Keratinocyte (primary cell): ENCODE results near the gene SH2D1B. TPM values are rescaled to one million over a fixed set of nuclear protein-coding genes. Genes with fewer than 3 reads are reported as not detected.

ENCODE experiments used
- DNase-seq: peaks from one replicate; pipeline ENCODE4 v3.0.0-alpha.2; 2011; ENCODE audit warnings: low read depth, missing footprints, low spot score
- FAIRE-seq: peaks from 2 replicates; lab custom pipeline; 2011; peaks lifted over from hg19 to GRCh38; lab: Jason Lieb, UNC
- H2AFZ ChIP-seq: 2 replicates; pipeline ENCODE4 v1.6.0; 2012; ENCODE audit warnings: low read length, control low read depth, inconsistent platforms; ENCODE audit not compliant: control insufficient read depth
- H3K27ac ChIP-seq: 2 replicates; pipeline ENCODE4 v1.5.1; 2011; ENCODE audit warnings: low read length; ENCODE audit not compliant: control insufficient read depth, insufficient read depth
- H3K27me3 ChIP-seq: 3 replicates; pipeline ENCODE4 v1.6.0; 2011; ENCODE audit warnings: low read length; ENCODE audit not compliant: control insufficient read depth, insufficient read depth; ENCODE audit errors: extremely low read depth
- H3K36me3 ChIP-seq, 2 experiments: 2 replicates in 1 of 2; 3 replicates in 1 of 2; pipeline ENCODE4 v1.5.1; 2011; ENCODE audit warnings: low read length in 2 of 2, mild to moderate bottlenecking in 1 of 2; ENCODE audit not compliant: control insufficient read depth in 2 of 2, insufficient read depth in 2 of 2; ENCODE audit errors: extremely low read depth in 1 of 2
- H3K4me1 ChIP-seq: 3 replicates; pipeline ENCODE4 v1.5.1; 2011; ENCODE audit warnings: low read length; ENCODE audit not compliant: control insufficient read depth, insufficient read depth; ENCODE audit errors: extremely low read depth
- H3K4me2 ChIP-seq: 3 replicates; pipeline ENCODE4 v1.6.0; 2011; ENCODE audit warnings: low read depth, low read length; ENCODE audit not compliant: control insufficient read depth, insufficient read depth; ENCODE audit errors: extremely low read depth
- H3K4me3 ChIP-seq, 3 experiments: fragments of 200-600 bp in 1 of 3; sonication (generic) in 1 of 3; 2 replicates in 2 of 3; 3 replicates in 1 of 3; pipeline ENCODE4 v1.5.1; 2011 to 2016; ENCODE audit warnings: low read length in 3 of 3, mild to moderate bottlenecking in 3 of 3, control low read depth in 2 of 3, inconsistent platforms in 1 of 3, low read depth in 1 of 3, mixed read lengths in 1 of 3, mixed run types in 1 of 3, moderate library complexity in 1 of 3; ENCODE audit not compliant: control insufficient read depth in 2 of 3, insufficient read depth in 2 of 3; ENCODE audit errors: extremely low read depth in 1 of 3
- H3K79me2 ChIP-seq: 2 replicates; pipeline ENCODE4 v1.6.0; 2012; ENCODE audit warnings: low read length; ENCODE audit not compliant: control insufficient read depth, insufficient read depth
- H3K9ac ChIP-seq: 3 replicates; pipeline ENCODE4 v1.6.0; 2011; ENCODE audit warnings: low read length; ENCODE audit not compliant: control insufficient read depth, insufficient read depth; ENCODE audit errors: extremely low read depth
- H3K9me1 ChIP-seq: 3 replicates; pipeline ENCODE4 v1.6.0; 2011; ENCODE audit warnings: low read length; ENCODE audit not compliant: control insufficient read depth, insufficient read depth; ENCODE audit errors: extremely low read depth
- H3K9me3 ChIP-seq: 2 replicates; pipeline ENCODE4 v1.5.1; 2012; ENCODE audit warnings: low read depth, low read length; ENCODE audit not compliant: control insufficient read depth
- H4K20me1 ChIP-seq: 3 replicates; pipeline ENCODE4 v1.6.0; 2011; ENCODE audit warnings: low read length; ENCODE audit not compliant: control insufficient read depth, insufficient read depth; ENCODE audit errors: extremely low read depth
- CTCF ChIP-seq, 3 experiments: IDR thresholded peaks in 1 of 3; conservative IDR thresholded peaks in 1 of 3; optimal IDR thresholded peaks in 1 of 3; 2 replicates in 2 of 3; 3 replicates in 1 of 3; pipeline versions ENCODE3 to v1.5.1; 2011; ENCODE audit warnings: low read length in 3 of 3, mild to moderate bottlenecking in 3 of 3, moderate library complexity in 2 of 3, control low read depth in 1 of 3, inconsistent platforms in 1 of 3; ENCODE audit not compliant: insufficient read depth in 2 of 3; ENCODE audit errors: extremely low read depth in 1 of 3
- EZH2 ChIP-seq: IDR thresholded peaks from one replicate; pipeline ENCODE4 v1.6.1; 2012; ENCODE audit warnings: inconsistent platforms, mild to moderate bottlenecking, low read length, moderate library complexity
- dilution Hi-C: fragments of 300-500 bp; cut with MboI; formaldehyde crosslinking; loops from one replicate; pipeline ENCODE4 v1.7.0; 2020; ENCODE audit warnings: low sequenced_read_pairs; ENCODE audit not compliant: extremely low pct_ligation_motif_present
- polyA minus RNA-seq, 3 experiments: library from RNA; depleted of rRNA, polyadenylated mRNA; stranded (reverse); fragments of >200 nt; gene quantifications; 1 replicate in 1 of 3; 2 replicates in 1 of 3; 3 replicates in 1 of 3; pipeline ENCODE4 v1.2.3, GENCODE V29; 2011
- polyA plus RNA-seq, 5 experiments: library from polyadenylated mRNA; depleted of rRNA in 3 of 5; stranded (reverse) in 3 of 5; stranded (forward) in 1 of 5; unstranded in 1 of 5; fragments of >200 nt; gene quantifications; 1 replicate in 1 of 5; 2 replicates in 3 of 5; 3 replicates in 1 of 5; pipeline versions ENCODE4 v1.2.1 to v1.2.3, GENCODE V29; 2011 to 2012; ENCODE audit warnings: missing spikeins in 2 of 5, low read depth in 1 of 5, low replicate concordance in 1 of 5

SH2D1B gene
- polyA plus RNA-seq (not detected in 3 replicates), polyA minus RNA-seq (not detected in 3 replicates)
- not detected for polyA plus RNA-seq (2011; ENCODE audit: low read depth)
- polyA plus RNA-seq (2011; cell fraction: cytosol; rRNA removed) = not detected in 2 replicates
- polyA plus RNA-seq (2011; cell fraction: nucleus; rRNA removed) = not detected in 2 replicates
- polyA plus RNA-seq (2012; ENCODE audit: low replicate concordance) = not detected in 2 replicates
- not detected for polyA minus RNA-seq (2011; cell fraction: cytosol; rRNA and poly(A)+ RNA removed)
- polyA minus RNA-seq (2011; cell fraction: nucleus; rRNA and poly(A)+ RNA removed) = not detected in 2 replicates

- dilution Hi-C loops = no loop called here
- TF ChIP-seq CTCF (optimal IDR thresholded peaks at IDR 0.05 in 1 of 3, IDR thresholded peaks at IDR 0.05 in 1 of 3, conservative IDR thresholded peaks at IDR 0.05 in 1 of 3; ENCODE audit: extremely low read depth in 1 of 3, insufficient read depth in 2 of 3, low read length in 3 of 3) (no peak), EZH2 (no peak)
- Histone ChIP-seq H3K9me3 (no peaks in the 10 kb centered on the region), H3K4me2 (no peak within 1 kb of the TSS), H3K79me2 (no peaks in the 10 kb centered on the region), H3K4me3 (no peak within 1 kb of the TSS), H2AFZ (no peak within 1 kb of the TSS), H3K27me3 (peaks cover 6% of the 10 kb centered on the region), H4K20me1 (no peaks in the 10 kb centered on the region), H3K27ac (no peak within 1 kb of the TSS), H3K9ac (no peak within 1 kb of the TSS), H3K9me1 (no peaks in the 10 kb centered on the region), H3K36me3 (no peaks in the 10 kb centered on the region), H3K4me1 (no peaks in the 10 kb centered on the region)
- DNase-seq = no peak
- FAIRE-seq = no peak
These were observed at the start of gene SH2D1B for GRCh38 chr1:162412002-162412401. SH2D1B (minus strand) TSS chr1:162412136; CDS start chr1:162412016, 120 bp downstream.

GRCh38 chr1:162458236-162458635 lies 46.3 kb upstream of the SH2D1B start:
- H3K27ac ChIP-seq = no peak overlapping the region
- H3K36me3 ChIP-seq = no peaks in the 10 kb centered on the region
- no peak overlapping the region for H3K4me3 ChIP-seq
- no peak overlapping the region for H2AFZ ChIP-seq
- H3K9me1 ChIP-seq = no peaks in the 10 kb centered on the region
- TF ChIP-seq CTCF (optimal IDR thresholded peaks at IDR 0.05 in 1 of 3, IDR thresholded peaks at IDR 0.05 in 1 of 3, conservative IDR thresholded peaks at IDR 0.05 in 1 of 3; ENCODE audit: extremely low read depth in 1 of 3, insufficient read depth in 2 of 3, low read length in 3 of 3) (no peak), EZH2 (no peak)
- DNase-seq (no peak), FAIRE-seq (no peak)
- no peak overlapping the region for H3K4me2 ChIP-seq
- dilution Hi-C loops = no loop called here
- no peaks in the 10 kb centered on the region for H3K79me2 ChIP-seq
- H3K27me3 ChIP-seq = no peaks in the 10 kb centered on the region
- H4K20me1 ChIP-seq = no peaks in the 10 kb centered on the region
- H3K9me3 ChIP-seq = no peaks in the 10 kb centered on the region
- H3K4me1 ChIP-seq = no peaks in the 10 kb centered on the region
- no peak overlapping the region for H3K9ac ChIP-seq
